Uterus (tissue), 4 donors: Measurements from ENCODE around the gene CCSER1. TPM values are rescaled to one million over a fixed set of nuclear protein-coding genes. Genes with fewer than 3 reads are reported as not detected.
"Not testable (repeated sequence)": the region's sequence is repeated elsewhere in the genome, so short reads cannot be mapped to it uniquely, and the experiment has no call there.

Experiments used
- DNase-seq, 2 donors: peaks; one replicate each; pipeline ENCODE4 v3.0.0-alpha.2; 2019 to 2020
- H3K27ac ChIP-seq, 2 donors: fragments of 200-600 bp; sonication (generic); 1 replicate in 1 of 2; 2 replicates in 1 of 2; pipeline ENCODE4 v1.5.1; 2016 to 2018
- H3K27me3 ChIP-seq, 2 donors: fragments of 200-600 bp; sonication (generic); one replicate each; pipeline ENCODE4 v1.5.1; 2018 to 2019; ENCODE audit warnings: control low read depth in 1 of 2
- H3K36me3 ChIP-seq, 2 donors: fragments of 200-600 bp; sonication (generic); one replicate each; pipeline ENCODE4 v1.5.1; 2019; ENCODE audit warnings: control low read depth in 1 of 2
- H3K4me1 ChIP-seq, 2 donors: fragments of 200-600 bp; sonication (generic); one replicate each; pipeline ENCODE4 v1.5.1; 2018 to 2019; ENCODE audit warnings: control low read depth in 1 of 2
- H3K4me3 ChIP-seq, 2 donors: fragments of 200-600 bp; sonication (generic); 1 replicate in 1 of 2; 2 replicates in 1 of 2; pipeline ENCODE4 v1.5.1; 2018 to 2019; ENCODE audit warnings: mild to moderate bottlenecking in 1 of 2
- H3K9me3 ChIP-seq, 2 donors: fragments of 200-600 bp; sonication (generic); one replicate each; pipeline ENCODE4 v1.5.1; 2019; ENCODE audit warnings: control low read depth in 1 of 2
- POLR2A ChIP-seq, 2 donors: fragments of 450-650 bp; IDR thresholded peaks; one replicate each; pipeline ENCODE4 v1.6.1; 2016; ENCODE audit warnings: antibody characterized with exemption in 2 of 2, mild to moderate bottlenecking in 1 of 2, moderate library complexity in 1 of 2
- intact Hi-C: fragments of 100-400 bp; cut with DNase I; formaldehyde crosslinking; loops from one replicate; pipeline ENCODE4 v1.15.1; 2023; ENCODE audit warnings: low total_unique reads
- total RNA-seq, 4 donors: library from RNA; depleted of rRNA in 3 of 4; stranded (reverse); fragments of >200 nt in 3 of 4; gene quantifications; one replicate each; pipeline versions ENCODE4 v1.1.0 to v1.2.4, GENCODE V29; 2014 to 2023
- TF ChIP-seq, protein P1 (sequence below), 4 experiments: fragments of 200-600 bp in 2 of 4; fragments of 450-650 bp in 2 of 4; sonication (generic) in 2 of 4; IDR thresholded peaks; one replicate each; pipeline ENCODE4 v1.5.1; 2016 to 2019; ENCODE audit warnings: antibody characterized with exemption in 4 of 4, mild to moderate bottlenecking in 2 of 4, moderate library complexity in 1 of 4
- donor health status: DM: yes; HTN: yes; CAD: no.

Gene CCSER1
- total RNA-seq, 4 donors from 2014 or later: 2.8 to 54.7 (median 11.9) TPM

DNA sequence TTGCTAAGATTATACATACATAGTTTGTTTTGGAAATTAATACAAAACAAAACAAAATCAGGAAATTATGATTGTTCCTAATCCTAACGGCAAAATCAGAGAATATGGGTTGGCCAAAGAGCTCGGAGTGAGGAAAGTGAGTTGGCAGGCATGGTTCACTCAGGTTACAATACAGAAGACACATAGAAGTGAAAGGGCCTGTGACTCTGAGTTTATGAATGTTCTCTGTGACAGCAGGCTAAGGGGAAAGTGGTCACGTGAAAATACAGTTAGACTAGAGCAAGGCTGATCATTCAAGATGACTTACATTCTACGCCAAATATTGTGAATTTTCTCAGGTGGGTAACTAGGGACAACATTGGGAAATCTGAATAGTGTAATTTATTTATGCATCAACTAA is 1001.3 kb downstream of the CCSER1 start:
- Histone ChIP-seq H3K4me1 (no peaks in the 10 kb centered on the region), H3K9me3 (no peaks in the 10 kb centered on the region), H3K27ac (no peak overlapping the region), H3K27me3 (no peaks in the 10 kb centered on the region), H3K36me3 (no peaks in the 10 kb centered on the region), H3K4me3 (no peak overlapping the region)
- no peak for DNase-seq
- intact Hi-C loops: no loop called here
- TF ChIP-seq POLR2A (IDR thresholded peaks at IDR 0.05): no peak
- TF ChIP-seq, protein P1, sequence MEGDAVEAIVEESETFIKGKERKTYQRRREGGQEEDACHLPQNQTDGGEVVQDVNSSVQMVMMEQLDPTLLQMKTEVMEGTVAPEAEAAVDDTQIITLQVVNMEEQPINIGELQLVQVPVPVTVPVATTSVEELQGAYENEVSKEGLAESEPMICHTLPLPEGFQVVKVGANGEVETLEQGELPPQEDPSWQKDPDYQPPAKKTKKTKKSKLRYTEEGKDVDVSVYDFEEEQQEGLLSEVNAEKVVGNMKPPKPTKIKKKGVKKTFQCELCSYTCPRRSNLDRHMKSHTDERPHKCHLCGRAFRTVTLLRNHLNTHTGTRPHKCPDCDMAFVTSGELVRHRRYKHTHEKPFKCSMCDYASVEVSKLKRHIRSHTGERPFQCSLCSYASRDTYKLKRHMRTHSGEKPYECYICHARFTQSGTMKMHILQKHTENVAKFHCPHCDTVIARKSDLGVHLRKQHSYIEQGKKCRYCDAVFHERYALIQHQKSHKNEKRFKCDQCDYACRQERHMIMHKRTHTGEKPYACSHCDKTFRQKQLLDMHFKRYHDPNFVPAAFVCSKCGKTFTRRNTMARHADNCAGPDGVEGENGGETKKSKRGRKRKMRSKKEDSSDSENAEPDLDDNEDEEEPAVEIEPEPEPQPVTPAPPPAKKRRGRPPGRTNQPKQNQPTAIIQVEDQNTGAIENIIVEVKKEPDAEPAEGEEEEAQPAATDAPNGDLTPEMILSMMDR (IDR thresholded peaks at IDR 0.05): no peak

DNA sequence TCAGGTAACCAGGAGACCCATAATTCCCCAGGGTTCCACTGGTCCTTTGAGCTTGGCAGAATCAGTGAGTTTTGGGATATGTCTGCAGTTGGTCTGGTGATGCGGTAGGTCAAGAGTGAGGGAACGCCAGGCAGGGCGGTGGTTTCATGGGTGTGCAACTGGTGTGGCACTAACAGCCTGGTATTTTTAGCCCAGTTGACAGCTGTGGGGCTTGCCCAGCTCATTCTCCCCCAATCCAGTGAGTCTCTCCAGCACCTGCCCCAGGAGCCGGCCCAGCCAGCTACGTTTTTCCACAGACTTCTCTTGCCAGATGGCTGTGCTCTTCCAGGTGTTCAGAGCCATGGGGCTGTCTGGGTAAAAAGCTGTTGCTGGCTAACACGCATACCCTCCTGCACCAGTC is 1019.9 kb downstream of the CCSER1 start:
- H3K27ac ChIP-seq: no peak overlapping the region
- TF ChIP-seq, protein P1 (IDR thresholded peaks at IDR 0.05): no peak
- TF ChIP-seq POLR2A (IDR thresholded peaks at IDR 0.05): no peak
- H3K9me3 ChIP-seq: peaks cover 0 to 4% of the 10 kb centered on the region in 2 donors
- no peaks in the 10 kb centered on the region for H3K27me3 ChIP-seq
- H3K4me1 ChIP-seq: no peaks in the 10 kb centered on the region
- DNase-seq: no peak
- intact Hi-C loops: no loop called here
- no peaks in the 10 kb centered on the region for H3K36me3 ChIP-seq
- H3K4me3 ChIP-seq: no peak overlapping the region

DNA sequence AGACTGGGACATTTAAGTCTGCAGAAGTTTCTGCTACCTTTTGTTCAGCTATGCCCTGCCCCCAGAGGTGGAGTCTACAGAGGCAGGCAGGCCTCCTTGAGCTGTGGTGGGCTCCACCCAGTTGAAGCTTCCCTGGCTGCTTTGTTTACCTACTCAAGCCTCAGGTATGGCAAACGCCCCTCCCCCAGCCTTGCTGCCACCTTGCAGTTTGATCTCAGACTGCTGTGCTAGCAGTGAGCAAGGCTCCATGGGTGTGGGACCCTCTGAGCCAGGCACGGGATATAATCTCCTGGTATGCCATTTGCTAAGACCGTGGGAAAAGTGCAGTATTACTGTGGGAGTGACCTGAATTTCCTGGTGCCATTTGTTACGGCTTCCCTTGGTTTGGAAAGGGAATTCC is 1026.8 kb downstream of the CCSER1 start:
- intact Hi-C loops, DNase-seq, H3K4me3 ChIP-seq, H3K4me1 ChIP-seq, H3K27ac ChIP-seq, H3K9me3 ChIP-seq, H3K27me3 ChIP-seq, H3K36me3 ChIP-seq: not testable (repeated sequence)

GRCh38 chr4:91167864-91168653 is 1040.9 kb downstream of the CCSER1 start:
- H3K27me3 ChIP-seq, H3K36me3 ChIP-seq, intact Hi-C loops, H3K27ac ChIP-seq, DNase-seq, H3K4me1 ChIP-seq, H3K4me3 ChIP-seq, H3K9me3 ChIP-seq: not testable (repeated sequence)

GRCh38 chr4:91170768-91171167 is 1043.6 kb downstream of the CCSER1 start:
- no peaks in the 10 kb centered on the region for H3K4me1 ChIP-seq
- no peak for DNase-seq
- intact Hi-C loops: no loop called here
- TF ChIP-seq POLR2A (IDR thresholded peaks at IDR 0.05): no peak
- TF ChIP-seq, protein P1 (IDR thresholded peaks at IDR 0.05): no peak
- H3K36me3 ChIP-seq: no peaks in the 10 kb centered on the region
- no peaks in the 10 kb centered on the region for H3K27me3 ChIP-seq
- no peaks in the 10 kb centered on the region for H3K9me3 ChIP-seq
- H3K4me3 ChIP-seq: no peak overlapping the region
- no peak overlapping the region for H3K27ac ChIP-seq

- intact Hi-C loops: no loop called here
Observed at GRCh38 chr4:91171217-91171616, 1044.0 kb downstream of the CCSER1 start.

DNA sequence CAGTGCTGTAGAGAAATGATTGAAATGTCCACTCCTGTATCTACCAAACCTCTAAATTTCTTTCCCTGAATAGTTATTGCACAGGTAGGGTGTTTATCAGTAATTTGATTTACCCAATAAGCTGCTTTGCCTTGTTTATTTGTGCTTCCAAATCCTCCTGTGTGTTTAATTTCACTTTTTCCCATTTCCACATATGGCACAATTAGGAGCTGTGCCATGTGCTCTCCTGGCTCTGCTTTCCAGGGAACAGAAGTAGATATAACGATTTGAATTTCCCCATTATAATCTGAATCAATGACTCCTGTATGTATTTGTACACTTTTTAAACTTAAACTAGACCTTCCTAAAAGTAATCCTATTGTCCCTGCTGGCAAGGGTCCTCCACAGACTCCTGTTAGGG is 1057.9 kb downstream of the CCSER1 start:
- H3K36me3 ChIP-seq, H3K27ac ChIP-seq, H3K4me3 ChIP-seq, H3K4me1 ChIP-seq, DNase-seq, intact Hi-C loops, H3K27me3 ChIP-seq, H3K9me3 ChIP-seq: not testable (repeated sequence)

More at GRCh38 chr4:91171217-91171616, 1044.0 kb downstream of the CCSER1 start:
- Histone ChIP-seq H3K4me3 (no peak overlapping the region), H3K36me3 (no peaks in the 10 kb centered on the region), H3K9me3 (no peaks in the 10 kb centered on the region), H3K27me3 (no peaks in the 10 kb centered on the region), H3K27ac (no peak overlapping the region), H3K4me1 (no peaks in the 10 kb centered on the region)
- DNase-seq: no peak
- TF ChIP-seq, protein P1 (IDR thresholded peaks at IDR 0.05): no peak
- no peak for TF ChIP-seq POLR2A (IDR thresholded peaks at IDR 0.05)
